ENCODE results near the gene IL1RL2.

Gene IL1RL2

GRCh38 chr2:102186791-102187495 lies at the start of gene IL1RL2:
IL1RL2 (plus strand) TSS chr2:102187023; CDS start chr2:102187868, 845 bp downstream.
- DNase-seq: no peak

GRCh38 chr2:102137138-102137537 lies 49.7 kb upstream of the IL1RL2 start:
- DNase-seq: peak in 1 of 2 donors; percentile 33

- no peak for DNase-seq
Observed at GRCh38 chr2:102138331-102138730, 48.5 kb upstream of the IL1RL2 start.

- no peak for DNase-seq
Observed at GRCh38 chr2:102139851-102140250, 47.0 kb upstream of the IL1RL2 start.

- no peak for DNase-seq
Observed at GRCh38 chr2:102140377-102140776, 46.4 kb upstream of the IL1RL2 start.

GRCh38 chr2:102141011-102141943 lies 45.5 kb upstream of the IL1RL2 start:
- no peak for DNase-seq

GRCh38 chr2:102141970-102142828 lies 44.6 kb upstream of the IL1RL2 start, which contains the start of gene IL1R1:
IL1R1 (plus strand) TSS chr2:102142746; CDS start chr2:102157725, 14,979 bp downstream.
- no peak for DNase-seq

- no peak for DNase-seq
Observed at GRCh38 chr2:102142829-102143449, 43.9 kb upstream of the IL1RL2 start.

GRCh38 chr2:102143450-102143985 lies 43.3 kb upstream of the IL1RL2 start:
- DNase-seq: no peak

- no peak for DNase-seq
Observed at GRCh38 chr2:102144128-102144527, 42.7 kb upstream of the IL1RL2 start.

- no peak for DNase-seq
Observed at GRCh38 chr2:102145107-102145506, 41.7 kb upstream of the IL1RL2 start.

- DNase-seq: no peak
Observed at GRCh38 chr2:102145934-102146333, 40.9 kb upstream of the IL1RL2 start.

GRCh38 chr2:102147935-102148334 lies 38.9 kb upstream of the IL1RL2 start:
- peak; percentile 43 to 58 for DNase-seq

- no peak for DNase-seq
Observed at GRCh38 chr2:102149243-102149642, 37.6 kb upstream of the IL1RL2 start.

GRCh38 chr2:102149644-102150455 lies 37.0 kb upstream of the IL1RL2 start:
- DNase-seq: no peak

GRCh38 chr2:102154364-102154763 lies 32.5 kb upstream of the IL1RL2 start:
- no peak for DNase-seq

GRCh38 chr2:102154946-102155702 lies 31.7 kb upstream of the IL1RL2 start:
- no peak for DNase-seq

GRCh38 chr2:102155703-102156515 lies 30.9 kb upstream of the IL1RL2 start:
- no peak for DNase-seq

GRCh38 chr2:102158011-102158755 lies 28.6 kb upstream of the IL1RL2 start:
- DNase-seq: no peak

Measured in stimulated activated CD4-positive, alpha-beta T cell treated with anti-CD3 and anti-CD28 coated beads, Interleukin-2, amount 100 ng/mL, for 48 hours (primary cell).